ENCODE measurements around the gene RPS21. TPM values are rescaled to one million over a fixed set of nuclear protein-coding genes. Genes with fewer than 3 reads are reported as not detected.

RPS21 gene
- total and polyA plus RNA-seq, 7 donors = 2,383 to 8,235 (median 4,772) TPM

DNA sequence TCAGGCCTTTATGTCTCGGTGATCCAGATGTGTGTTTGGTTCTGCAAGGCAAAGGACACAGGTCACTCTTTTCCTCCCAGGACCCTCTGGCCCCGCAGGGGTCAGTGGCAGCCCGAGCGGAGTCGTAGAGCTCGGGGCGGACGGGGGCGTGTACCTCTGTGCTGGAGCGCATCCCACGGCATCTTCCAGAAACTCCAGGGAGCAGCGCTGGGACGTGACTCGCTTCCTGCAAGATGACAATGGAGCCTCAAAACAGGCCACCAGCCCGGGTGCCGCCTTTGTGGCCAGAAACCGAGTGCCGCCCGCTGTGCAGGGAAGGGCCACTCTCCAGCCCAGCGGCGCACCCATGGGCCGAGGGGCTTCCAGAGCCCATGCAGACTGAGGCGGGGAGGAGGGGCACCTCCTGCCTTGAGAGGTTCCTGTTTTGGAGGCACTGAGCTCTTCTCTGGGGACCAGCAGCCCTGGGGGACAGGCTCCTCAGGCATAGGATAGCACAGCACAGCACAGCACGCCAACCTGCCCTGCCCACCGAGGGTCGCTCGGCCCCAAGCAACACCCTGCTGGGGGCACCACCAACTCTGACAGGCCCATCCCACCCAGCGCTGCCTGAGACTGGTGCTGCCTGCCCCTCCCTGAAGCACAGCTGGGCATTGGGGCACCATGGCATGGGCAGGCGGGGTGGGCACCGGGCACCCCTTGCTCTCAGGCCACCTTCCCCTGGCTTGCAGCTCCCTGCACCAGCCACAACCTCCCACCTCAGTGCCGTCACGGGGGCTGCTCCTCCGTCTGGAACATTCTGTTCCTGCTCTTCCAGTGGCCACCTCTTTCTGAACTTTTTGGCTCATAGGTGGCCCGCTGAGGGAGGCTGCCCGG is 9.7 kb downstream of the RPS21 start:
- Histone ChIP-seq H3K27me3 (no peaks in the 10 kb centered on the region), H3K9me3 (no peaks in the 10 kb centered on the region), H3K27ac (no peak overlapping the region), H3K4me1 (no peaks in the 10 kb centered on the region), H3K36me3 (peaks cover 0 to 45% (median 3%) of the 10 kb centered on the region in 4 donors), H3K4me3 (no peak overlapping the region)
- no peak for DNase-seq
- intact Hi-C loops (cut with DNase I) = no loop called here
- WGBS, 2 donors = 92 to 93% methylated on average over 35 of the region's 35 CpGs
- no peak for TF ChIP-seq POLR2AphosphoS5 (IDR thresholded peaks at IDR 0.05)
- TF ChIP-seq, protein P1, sequence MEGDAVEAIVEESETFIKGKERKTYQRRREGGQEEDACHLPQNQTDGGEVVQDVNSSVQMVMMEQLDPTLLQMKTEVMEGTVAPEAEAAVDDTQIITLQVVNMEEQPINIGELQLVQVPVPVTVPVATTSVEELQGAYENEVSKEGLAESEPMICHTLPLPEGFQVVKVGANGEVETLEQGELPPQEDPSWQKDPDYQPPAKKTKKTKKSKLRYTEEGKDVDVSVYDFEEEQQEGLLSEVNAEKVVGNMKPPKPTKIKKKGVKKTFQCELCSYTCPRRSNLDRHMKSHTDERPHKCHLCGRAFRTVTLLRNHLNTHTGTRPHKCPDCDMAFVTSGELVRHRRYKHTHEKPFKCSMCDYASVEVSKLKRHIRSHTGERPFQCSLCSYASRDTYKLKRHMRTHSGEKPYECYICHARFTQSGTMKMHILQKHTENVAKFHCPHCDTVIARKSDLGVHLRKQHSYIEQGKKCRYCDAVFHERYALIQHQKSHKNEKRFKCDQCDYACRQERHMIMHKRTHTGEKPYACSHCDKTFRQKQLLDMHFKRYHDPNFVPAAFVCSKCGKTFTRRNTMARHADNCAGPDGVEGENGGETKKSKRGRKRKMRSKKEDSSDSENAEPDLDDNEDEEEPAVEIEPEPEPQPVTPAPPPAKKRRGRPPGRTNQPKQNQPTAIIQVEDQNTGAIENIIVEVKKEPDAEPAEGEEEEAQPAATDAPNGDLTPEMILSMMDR (IDR thresholded peaks at IDR 0.05) = no peak
- TF ChIP-seq EP300 (IDR thresholded peaks at IDR 0.05) = no peak
- no peak for TF ChIP-seq POLR2A (IDR thresholded peaks at IDR 0.05)

DNA sequence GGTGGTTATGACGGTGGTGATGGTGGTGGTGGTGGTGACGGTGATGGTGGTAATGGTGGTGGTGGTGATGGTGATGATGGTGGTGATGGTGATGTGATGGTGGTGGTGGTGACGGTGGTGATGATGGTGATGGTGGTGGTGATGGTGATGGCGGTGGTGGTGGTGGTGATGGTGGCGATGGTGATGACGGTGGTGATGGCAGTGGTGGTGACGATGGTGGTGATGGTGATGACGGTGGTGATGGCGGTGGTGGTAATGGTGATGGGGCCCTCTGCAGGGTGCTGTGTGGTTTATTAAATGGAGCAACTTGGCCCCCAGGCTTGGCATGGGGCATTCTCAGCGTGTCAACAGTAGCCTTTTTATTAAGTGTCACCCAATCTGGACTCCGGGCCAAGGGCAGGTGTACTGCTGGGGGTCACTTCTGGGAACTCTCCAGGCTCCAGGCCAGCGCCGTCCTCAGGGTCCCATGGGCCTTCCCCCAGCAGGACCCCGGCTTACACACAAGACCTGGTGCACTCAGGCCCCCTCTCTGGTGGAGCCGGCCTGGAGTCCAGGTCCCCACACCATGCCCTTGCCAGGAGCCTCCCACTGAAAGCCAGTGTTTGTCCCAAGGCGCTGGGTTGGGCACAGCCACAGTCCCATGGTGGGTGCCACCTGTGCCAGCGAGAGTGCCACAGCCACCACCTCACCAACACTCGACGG is 11.4 kb downstream of the RPS21 start:
- TF ChIP-seq, protein P1 (IDR thresholded peaks at IDR 0.05) = no peak
- TF ChIP-seq POLR2AphosphoS5 (IDR thresholded peaks at IDR 0.05) (no peak), POLR2A (IDR thresholded peaks at IDR 0.05) (no peak), EP300 (IDR thresholded peaks at IDR 0.05) (no peak)
- no peak overlapping the region for H3K4me3 ChIP-seq
- no peaks in the 10 kb centered on the region for H3K9me3 ChIP-seq
- 93 to 98% methylated on average over 19 of the region's 19 CpGs for WGBS, 2 donors
- intact Hi-C loops (cut with DNase I) = no loop called here
- H3K4me1 ChIP-seq = no peaks in the 10 kb centered on the region
- peaks cover 0 to 39% (median 2%) of the 10 kb centered on the region in 4 donors for H3K36me3 ChIP-seq
- DNase-seq = no peak
- H3K27ac ChIP-seq = no peak overlapping the region
- H3K27me3 ChIP-seq = no peaks in the 10 kb centered on the region

DNA sequence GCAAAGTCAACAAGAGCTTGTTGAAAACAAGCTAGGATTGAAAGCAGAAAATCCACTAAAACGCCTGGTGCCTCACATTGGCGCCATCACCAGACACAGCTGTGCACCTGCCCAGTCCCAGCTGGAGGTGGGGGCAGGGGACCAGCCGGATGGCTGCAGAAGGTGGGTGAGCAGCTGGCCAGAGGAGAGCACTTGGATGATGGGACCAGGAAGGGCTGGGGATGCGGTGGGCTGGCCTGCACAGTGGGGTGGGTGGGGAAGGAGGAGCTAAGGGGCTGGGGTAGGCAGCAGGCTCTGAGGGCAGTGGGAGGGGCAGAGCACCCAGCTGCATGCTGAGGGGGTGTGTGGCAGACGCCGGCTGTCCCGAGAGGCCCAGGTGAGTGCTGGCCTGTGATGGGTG is 13.1 kb downstream of the RPS21 start:
- H3K9me3 ChIP-seq = no peaks in the 10 kb centered on the region
- TF ChIP-seq POLR2AphosphoS5 (IDR thresholded peaks at IDR 0.05) (no peak), EP300 (IDR thresholded peaks at IDR 0.05) (no peak), POLR2A (IDR thresholded peaks at IDR 0.05) (no peak)
- TF ChIP-seq, protein P1 (IDR thresholded peaks at IDR 0.05) = no peak
- peaks cover 0 to 23% (median 0%) of the 10 kb centered on the region in 4 donors for H3K36me3 ChIP-seq
- H3K27me3 ChIP-seq = no peaks in the 10 kb centered on the region
- H3K27ac ChIP-seq = no peak overlapping the region
- WGBS, 2 donors = 79 to 83% methylated on average over 7 of the region's 7 CpGs
- no peak overlapping the region for H3K4me3 ChIP-seq
- peaks cover 0 to 3% (median under 1%) of the 10 kb centered on the region in 4 donors for H3K4me1 ChIP-seq
- intact Hi-C loops (cut with DNase I) = loop anchor here (10.0 kb wide), 2 partner anchors 395 to 815 kb away; partner anchors contain the start of genes MRGBP and YTHDF1
- DNase-seq = no peak

DNA sequence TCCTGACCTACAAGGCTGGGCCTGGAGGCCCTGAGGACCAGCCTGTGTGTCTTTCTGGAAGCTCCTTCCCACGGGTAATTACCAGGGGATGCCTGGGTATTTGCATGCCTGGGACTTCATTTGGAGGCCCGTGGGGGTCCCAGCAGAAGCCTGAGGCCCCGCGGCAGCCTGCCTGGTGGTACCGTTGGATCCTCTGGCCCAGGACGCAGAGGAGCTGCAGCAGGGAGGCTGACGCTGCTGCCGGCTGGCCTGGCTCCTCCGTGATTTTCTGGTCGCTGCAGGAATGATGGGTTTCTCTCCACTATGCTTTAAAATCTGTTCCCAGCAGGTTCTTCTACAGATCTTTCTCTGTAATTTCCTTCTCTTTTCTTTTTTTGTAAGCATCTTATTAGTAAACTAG is 13.6 kb downstream of the RPS21 start:
- H3K27ac ChIP-seq = no peak overlapping the region
- 89% methylated on average over 10 of the region's 10 CpGs for WGBS, 2 donors

More for the DNA sequence above, 13.6 kb downstream of the RPS21 start:
- Histone ChIP-seq H3K9me3 (no peaks in the 10 kb centered on the region), H3K4me3 (no peak overlapping the region), H3K4me1 (peaks cover 0 to 8% (median 5%) of the 10 kb centered on the region in 4 donors), H3K36me3 (peaks cover 0 to 22% (median 0%) of the 10 kb centered on the region in 4 donors), H3K27me3 (no peaks in the 10 kb centered on the region)
- TF ChIP-seq POLR2AphosphoS5 (IDR thresholded peaks at IDR 0.05) = no peak
- no peak for TF ChIP-seq EP300 (IDR thresholded peaks at IDR 0.05)
- TF ChIP-seq, protein P1 (IDR thresholded peaks at IDR 0.05) = no peak
- no peak for TF ChIP-seq POLR2A (IDR thresholded peaks at IDR 0.05)
- intact Hi-C loops (cut with DNase I) = loop anchor here (10.0 kb wide), 2 partner anchors 394 to 814 kb away; partner anchors contain the start of genes MRGBP and YTHDF1
- no peak for DNase-seq

Measured in sigmoid colon (tissue), 7 donors.